Mammary epithelial cell (primary cell): ENCODE measurements around the gene TRPC4AP.

Experiments used
- CTCF ChIP-seq, 2 donors: IDR thresholded peaks in 1 of 2; conservative IDR thresholded peaks in 1 of 2; 2 replicates each; pipeline ENCODE4 v1.5.1; 2011 to 2012; ENCODE audit warnings: inconsistent platforms in 2 of 2, low read length in 2 of 2, mild to moderate bottlenecking in 2 of 2, control low read depth in 1 of 2, low read depth in 1 of 2; ENCODE audit not compliant: insufficient read depth in 1 of 2; ENCODE audit errors: extremely low read depth in 1 of 2
- EZH2 ChIP-seq: IDR thresholded peaks from 2 replicates; pipeline ENCODE4 v1.6.1; 2012; ENCODE audit warnings: low read length, inconsistent platforms, borderline replicate concordance

- TF ChIP-seq CTCF (conservative IDR thresholded peaks at IDR 0.05 in 1 of 2, IDR thresholded peaks at IDR 0.05 in 1 of 2; ENCODE audit: extremely low read depth in 1 of 2, insufficient read depth in 1 of 2, low read depth in 1 of 2, low read length in 2 of 2) = no peak
- TF ChIP-seq EZH2 = no peak
These were observed 18.7 kb upstream of the TRPC4AP start for GRCh38 chr20:35111141-35111888.
